HuH-7 (cell line): ENCODE results near the gene FANK1.
"Not testable (repeated sequence)": the region's sequence is repeated elsewhere in the genome, so short reads cannot be mapped to it uniquely, and the experiment has no call there.

Experiments
- DNase-seq: peaks from one replicate; pipeline ENCODE4 v3.0.0; 2011; ENCODE audit warnings: low spot score

Gene FANK1

GRCh38 chr10:125889441-125889840 lies 6.9 kb upstream of the FANK1 start:
- not testable (repeated sequence) for DNase-seq

GRCh38 chr10:125892402-125892801 lies 4.0 kb upstream of the FANK1 start:
- DNase-seq = not testable (repeated sequence)

- not testable (repeated sequence) for DNase-seq
Measured at GRCh38 chr10:125894176-125894575, 2.2 kb upstream of the FANK1 start.

GRCh38 chr10:125895130-125896087 lies 955 bp upstream of the FANK1 start:
- DNase-seq = peak; percentile 23

- DNase-seq = not testable (repeated sequence)
Measured at GRCh38 chr10:125897317-125897716, 953 bp downstream of the FANK1 start.

- not testable (repeated sequence) for DNase-seq
Measured at GRCh38 chr10:125900963-125901362, 4.6 kb downstream of the FANK1 start.

- not testable (repeated sequence) for DNase-seq
Measured at GRCh38 chr10:125903135-125903640, 6.8 kb downstream of the FANK1 start.

GRCh38 chr10:125905069-125905994 lies 9.0 kb downstream of the FANK1 start:
- DNase-seq = not testable (repeated sequence)

- DNase-seq = not testable (repeated sequence)
Measured at GRCh38 chr10:125907598-125907997, 11.2 kb downstream of the FANK1 start.

- not testable (repeated sequence) for DNase-seq
Measured at GRCh38 chr10:125908813-125909212, 12.4 kb downstream of the FANK1 start.

- DNase-seq = not testable (repeated sequence)
Measured at GRCh38 chr10:125909491-125909890, 13.1 kb downstream of the FANK1 start.

- DNase-seq = no peak
Measured at GRCh38 chr10:125911145-125911544, 14.8 kb downstream of the FANK1 start.

GRCh38 chr10:125911990-125912389 lies 15.6 kb downstream of the FANK1 start:
- DNase-seq = no peak

- DNase-seq = not testable (repeated sequence)
Measured at GRCh38 chr10:125913277-125913676, 16.9 kb downstream of the FANK1 start.

GRCh38 chr10:125916977-125917376 lies 20.6 kb downstream of the FANK1 start:
- DNase-seq = no peak

GRCh38 chr10:125917704-125918361 lies 21.5 kb downstream of the FANK1 start:
- DNase-seq = not testable (repeated sequence)

- not testable (repeated sequence) for DNase-seq
Measured at GRCh38 chr10:125921643-125922306, 25.4 kb downstream of the FANK1 start.

- no peak for DNase-seq
Measured at GRCh38 chr10:125925262-125925834, 29.0 kb downstream of the FANK1 start.

GRCh38 chr10:125926247-125926646 lies 29.9 kb downstream of the FANK1 start:
- no peak for DNase-seq

GRCh38 chr10:125927265-125927664 lies 30.9 kb downstream of the FANK1 start:
- not testable (repeated sequence) for DNase-seq
